ENCODE results near the gene DDX25.

Gene DDX25

GRCh38 chr11:125952973-125953372 is 48.7 kb downstream of the DDX25 start:
- no peak for DNase-seq

GRCh38 chr11:125953401-125953935 is 49.2 kb downstream of the DDX25 start:
- DNase-seq = no peak

GRCh38 chr11:125954123-125954944 is 50.0 kb downstream of the DDX25 start:
- DNase-seq = no peak

- DNase-seq = no peak
Measured at GRCh38 chr11:125954945-125955640, 50.8 kb downstream of the DDX25 start.

GRCh38 chr11:125955856-125956255 is 51.5 kb downstream of the DDX25 start:
- no peak for DNase-seq

GRCh38 chr11:125956391-125957134 is 52.3 kb downstream of the DDX25 start:
- no peak for DNase-seq

- no peak for DNase-seq
Measured at GRCh38 chr11:125957618-125958332, 53.5 kb downstream of the DDX25 start.

GRCh38 chr11:125958872-125959400 is 54.6 kb downstream of the DDX25 start:
- no peak for DNase-seq

GRCh38 chr11:125959511-125959910 is 55.2 kb downstream of the DDX25 start:
- DNase-seq = no peak

GRCh38 chr11:125959931-125960330 is 55.6 kb downstream of the DDX25 start:
- DNase-seq = no peak

- no peak for DNase-seq
Measured at GRCh38 chr11:125960771-125961170, 56.5 kb downstream of the DDX25 start.

- no peak for DNase-seq
Measured at GRCh38 chr11:125967515-125967914, 63.2 kb downstream of the DDX25 start.

- no peak for DNase-seq
Measured at GRCh38 chr11:125968354-125968753, 64.0 kb downstream of the DDX25 start.

GRCh38 chr11:125971618-125972017 is 67.3 kb downstream of the DDX25 start:
- DNase-seq = no peak

GRCh38 chr11:125974284-125974683 is 70.0 kb downstream of the DDX25 start:
- DNase-seq = no peak

GRCh38 chr11:125975634-125976033 is 71.3 kb downstream of the DDX25 start:
- no peak for DNase-seq

GRCh38 chr11:125976156-125976555 is 71.8 kb downstream of the DDX25 start:
- DNase-seq = no peak

GRCh38 chr11:125977333-125977732 is 73.0 kb downstream of the DDX25 start:
- no peak for DNase-seq

GRCh38 chr11:125978181-125978716 is 73.9 kb downstream of the DDX25 start:
- no peak for DNase-seq
